ENCODE results near the gene CD163L1. TPM values are rescaled to one million over a fixed set of nuclear protein-coding genes. Genes with fewer than 3 reads are reported as not detected.

CD163L1 gene
- total RNA-seq, 1 donor from 2014 or later: 0.74 TPM

DNA sequence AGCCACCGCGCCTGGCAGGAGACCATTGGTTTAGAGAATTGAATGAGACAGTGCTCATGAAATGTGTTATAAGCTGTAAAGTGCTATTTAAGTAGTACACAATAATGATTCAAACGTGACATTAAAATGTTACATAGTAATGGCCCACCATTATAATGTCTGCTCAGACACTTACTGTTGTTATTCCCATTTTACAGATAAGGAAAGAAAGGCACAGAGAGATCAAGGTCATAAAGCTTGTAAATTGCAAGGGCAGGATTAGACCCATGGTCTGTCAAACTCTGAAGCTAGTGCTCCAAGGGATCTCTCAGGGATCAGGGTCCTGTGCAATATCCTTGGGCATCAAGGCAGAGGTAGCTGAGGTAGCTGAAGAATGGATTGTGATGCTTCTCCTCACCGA is 133.9 kb downstream of the CD163L1 start:
- intact Hi-C loops (cut with DNase I): no loop called here
- Histone ChIP-seq H3K36me3 (no peaks in the 10 kb centered on the region), H3K4me1 (no peaks in the 10 kb centered on the region), H3K27ac (no peak overlapping the region), H3K4me3 (no peak overlapping the region), H3K27me3 (no peaks in the 10 kb centered on the region), H3K9me3 (no peaks in the 10 kb centered on the region)
- DNase-seq (ENCODE audit: extremely low spot score in 2 of 2): no peak
- TF ChIP-seq POLR2AphosphoS5 (IDR thresholded peaks at IDR 0.05; ENCODE audit: insufficient read depth in 1 of 2, low read depth in 1 of 2) (no peak), POLR2A (IDR thresholded peaks at IDR 0.05) (no peak)
- TF ChIP-seq, protein P1, sequence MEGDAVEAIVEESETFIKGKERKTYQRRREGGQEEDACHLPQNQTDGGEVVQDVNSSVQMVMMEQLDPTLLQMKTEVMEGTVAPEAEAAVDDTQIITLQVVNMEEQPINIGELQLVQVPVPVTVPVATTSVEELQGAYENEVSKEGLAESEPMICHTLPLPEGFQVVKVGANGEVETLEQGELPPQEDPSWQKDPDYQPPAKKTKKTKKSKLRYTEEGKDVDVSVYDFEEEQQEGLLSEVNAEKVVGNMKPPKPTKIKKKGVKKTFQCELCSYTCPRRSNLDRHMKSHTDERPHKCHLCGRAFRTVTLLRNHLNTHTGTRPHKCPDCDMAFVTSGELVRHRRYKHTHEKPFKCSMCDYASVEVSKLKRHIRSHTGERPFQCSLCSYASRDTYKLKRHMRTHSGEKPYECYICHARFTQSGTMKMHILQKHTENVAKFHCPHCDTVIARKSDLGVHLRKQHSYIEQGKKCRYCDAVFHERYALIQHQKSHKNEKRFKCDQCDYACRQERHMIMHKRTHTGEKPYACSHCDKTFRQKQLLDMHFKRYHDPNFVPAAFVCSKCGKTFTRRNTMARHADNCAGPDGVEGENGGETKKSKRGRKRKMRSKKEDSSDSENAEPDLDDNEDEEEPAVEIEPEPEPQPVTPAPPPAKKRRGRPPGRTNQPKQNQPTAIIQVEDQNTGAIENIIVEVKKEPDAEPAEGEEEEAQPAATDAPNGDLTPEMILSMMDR (IDR thresholded peaks at IDR 0.05): no peak

Other genes with a start within 250 kb of the CD163L1 start
- gene ACSM4, start 140.1 kb downstream of the CD163L1 start, total RNA-seq: not detected
- 96.3 TPM for gene CD163, start 59.6 kb upstream of the CD163L1 start, total RNA-seq
- not detected for gene APOBEC1, start 221.8 kb upstream of the CD163L1 start, total RNA-seq

Measured in vagina (tissue), 2 donors.